ENCODE measurements around the gene LHX3.

- TF ChIP-seq, protein P1, sequence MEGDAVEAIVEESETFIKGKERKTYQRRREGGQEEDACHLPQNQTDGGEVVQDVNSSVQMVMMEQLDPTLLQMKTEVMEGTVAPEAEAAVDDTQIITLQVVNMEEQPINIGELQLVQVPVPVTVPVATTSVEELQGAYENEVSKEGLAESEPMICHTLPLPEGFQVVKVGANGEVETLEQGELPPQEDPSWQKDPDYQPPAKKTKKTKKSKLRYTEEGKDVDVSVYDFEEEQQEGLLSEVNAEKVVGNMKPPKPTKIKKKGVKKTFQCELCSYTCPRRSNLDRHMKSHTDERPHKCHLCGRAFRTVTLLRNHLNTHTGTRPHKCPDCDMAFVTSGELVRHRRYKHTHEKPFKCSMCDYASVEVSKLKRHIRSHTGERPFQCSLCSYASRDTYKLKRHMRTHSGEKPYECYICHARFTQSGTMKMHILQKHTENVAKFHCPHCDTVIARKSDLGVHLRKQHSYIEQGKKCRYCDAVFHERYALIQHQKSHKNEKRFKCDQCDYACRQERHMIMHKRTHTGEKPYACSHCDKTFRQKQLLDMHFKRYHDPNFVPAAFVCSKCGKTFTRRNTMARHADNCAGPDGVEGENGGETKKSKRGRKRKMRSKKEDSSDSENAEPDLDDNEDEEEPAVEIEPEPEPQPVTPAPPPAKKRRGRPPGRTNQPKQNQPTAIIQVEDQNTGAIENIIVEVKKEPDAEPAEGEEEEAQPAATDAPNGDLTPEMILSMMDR (conservative IDR thresholded peaks at IDR 0.05; ENCODE audit: low read depth, low read length), result no peak
- no peak for TF ChIP-seq RAD21 (IDR thresholded peaks at IDR 0.05; ENCODE audit: low read length)
- TF ChIP-seq USF2 (IDR thresholded peaks at IDR 0.05; ENCODE audit: low read depth, low read length), result no peak
- TF ChIP-seq CHD1 (IDR thresholded peaks at IDR 0.05; ENCODE audit: low read depth, low read length), result no peak
- TF ChIP-seq POLR2A (IDR thresholded peaks at IDR 0.05; ENCODE audit: low read depth, low read length), result no peak
Measured at GRCh38 chr9:136154943-136155342, 50.0 kb downstream of the LHX3 start.

Measured in IMR-90 (cell line).